ENCODE measurements around the gene NXF1.
A peak's percentile ranks its signal among the peaks of the same experiment; 100 is the strongest.

NXF1 gene

GRCh38 chr11:62817129-62817528, 11.9 kb upstream of the NXF1 start:
- peaks cover 3% of the 10 kb centered on the region for H3K36me3 ChIP-seq (ENCODE audit: control insufficient read depth, insufficient read depth, low read length)
- no peak for DNase-seq (ENCODE audit: extremely low read depth, insufficient read length)
- TF ChIP-seq, protein P1, sequence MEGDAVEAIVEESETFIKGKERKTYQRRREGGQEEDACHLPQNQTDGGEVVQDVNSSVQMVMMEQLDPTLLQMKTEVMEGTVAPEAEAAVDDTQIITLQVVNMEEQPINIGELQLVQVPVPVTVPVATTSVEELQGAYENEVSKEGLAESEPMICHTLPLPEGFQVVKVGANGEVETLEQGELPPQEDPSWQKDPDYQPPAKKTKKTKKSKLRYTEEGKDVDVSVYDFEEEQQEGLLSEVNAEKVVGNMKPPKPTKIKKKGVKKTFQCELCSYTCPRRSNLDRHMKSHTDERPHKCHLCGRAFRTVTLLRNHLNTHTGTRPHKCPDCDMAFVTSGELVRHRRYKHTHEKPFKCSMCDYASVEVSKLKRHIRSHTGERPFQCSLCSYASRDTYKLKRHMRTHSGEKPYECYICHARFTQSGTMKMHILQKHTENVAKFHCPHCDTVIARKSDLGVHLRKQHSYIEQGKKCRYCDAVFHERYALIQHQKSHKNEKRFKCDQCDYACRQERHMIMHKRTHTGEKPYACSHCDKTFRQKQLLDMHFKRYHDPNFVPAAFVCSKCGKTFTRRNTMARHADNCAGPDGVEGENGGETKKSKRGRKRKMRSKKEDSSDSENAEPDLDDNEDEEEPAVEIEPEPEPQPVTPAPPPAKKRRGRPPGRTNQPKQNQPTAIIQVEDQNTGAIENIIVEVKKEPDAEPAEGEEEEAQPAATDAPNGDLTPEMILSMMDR (IDR thresholded peaks at IDR 0.05; ENCODE audit: insufficient read depth, low read length, poor library complexity, severe bottlenecking), result no peak
- no peaks in the 10 kb centered on the region for H3K27me3 ChIP-seq (replicated peaks; ENCODE audit: control insufficient read depth, insufficient read depth, low read length)
- H3K4me3 ChIP-seq (replicated peaks; ENCODE audit: low read depth, low read length), result no peak overlapping the region

DNA sequence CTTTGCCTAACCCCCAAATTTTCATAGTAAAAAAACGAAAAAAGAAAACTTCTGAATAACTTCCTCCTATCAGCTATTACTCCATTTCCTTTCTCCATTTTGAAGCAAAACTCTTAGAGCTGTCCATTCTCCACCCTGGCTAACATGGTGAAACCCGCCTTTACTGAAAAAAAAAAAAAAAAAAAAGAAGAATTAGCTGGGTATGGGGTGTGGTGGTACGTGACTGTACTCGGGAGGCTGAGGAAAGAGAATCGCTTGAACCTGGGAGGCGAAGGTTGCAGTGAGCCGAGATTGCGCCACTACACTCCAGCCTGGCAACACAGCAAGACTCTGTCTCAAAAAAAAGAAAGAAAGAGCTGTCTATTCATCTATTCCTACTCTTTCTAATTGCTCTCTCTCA, 11.3 kb upstream of the NXF1 start:
- Histone ChIP-seq H3K36me3 (ENCODE audit: control insufficient read depth, insufficient read depth, low read length) (peaks cover 3% of the 10 kb centered on the region), H3K4me3 (replicated peaks; ENCODE audit: low read depth, low read length) (no peak overlapping the region), H3K27me3 (replicated peaks; ENCODE audit: control insufficient read depth, insufficient read depth, low read length) (no peaks in the 10 kb centered on the region)
- TF ChIP-seq, protein P1 (IDR thresholded peaks at IDR 0.05; ENCODE audit: insufficient read depth, low read length, poor library complexity, severe bottlenecking), result no peak
- DNase-seq (ENCODE audit: extremely low read depth, insufficient read length), result no peak

DNA sequence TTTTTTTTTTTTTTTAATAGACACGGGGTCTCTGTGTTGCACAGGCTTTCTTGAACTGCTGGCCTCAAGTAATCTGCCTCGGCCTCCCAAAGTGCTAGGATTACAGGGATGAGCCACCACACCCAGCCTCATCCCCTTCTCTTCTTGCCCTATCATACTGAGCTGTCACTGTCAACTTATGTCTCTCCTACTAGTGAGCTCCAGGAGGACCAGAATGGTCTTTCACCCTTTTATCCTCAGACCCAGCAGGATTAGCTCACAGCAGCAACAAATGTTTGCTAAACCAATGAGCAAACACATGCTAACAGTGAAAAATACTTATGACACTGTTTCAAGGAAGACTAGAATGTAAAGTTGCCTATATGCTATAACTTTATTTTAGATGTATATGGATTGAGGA, 6.4 kb upstream of the NXF1 start:
- H3K36me3 ChIP-seq (ENCODE audit: control insufficient read depth, insufficient read depth, low read length), result peaks cover 1% of the 10 kb centered on the region; the same call in 1 of the 2 replicates
- no peak overlapping the region for H3K4me3 ChIP-seq (replicated peaks; ENCODE audit: low read depth, low read length)
- TF ChIP-seq, protein P1 (IDR thresholded peaks at IDR 0.05; ENCODE audit: insufficient read depth, low read length, poor library complexity, severe bottlenecking), result no peak
- H3K27me3 ChIP-seq (replicated peaks; ENCODE audit: control insufficient read depth, insufficient read depth, low read length), result no peaks in the 10 kb centered on the region
- DNase-seq (ENCODE audit: extremely low read depth, insufficient read length), result no peak

GRCh38 chr11:62810748-62811147, 5.5 kb upstream of the NXF1 start:
- H3K36me3 ChIP-seq (ENCODE audit: control insufficient read depth, insufficient read depth, low read length), result no peaks in the 10 kb centered on the region; the same call in 1 of the 2 replicates
- H3K4me3 ChIP-seq (replicated peaks; ENCODE audit: low read depth, low read length), result no peak overlapping the region
- TF ChIP-seq, protein P1 (IDR thresholded peaks at IDR 0.05; ENCODE audit: insufficient read depth, low read length, poor library complexity, severe bottlenecking), result no peak
- no peak for DNase-seq (ENCODE audit: extremely low read depth, insufficient read length)
- H3K27me3 ChIP-seq (replicated peaks; ENCODE audit: control insufficient read depth, insufficient read depth, low read length), result no peaks in the 10 kb centered on the region

DNA sequence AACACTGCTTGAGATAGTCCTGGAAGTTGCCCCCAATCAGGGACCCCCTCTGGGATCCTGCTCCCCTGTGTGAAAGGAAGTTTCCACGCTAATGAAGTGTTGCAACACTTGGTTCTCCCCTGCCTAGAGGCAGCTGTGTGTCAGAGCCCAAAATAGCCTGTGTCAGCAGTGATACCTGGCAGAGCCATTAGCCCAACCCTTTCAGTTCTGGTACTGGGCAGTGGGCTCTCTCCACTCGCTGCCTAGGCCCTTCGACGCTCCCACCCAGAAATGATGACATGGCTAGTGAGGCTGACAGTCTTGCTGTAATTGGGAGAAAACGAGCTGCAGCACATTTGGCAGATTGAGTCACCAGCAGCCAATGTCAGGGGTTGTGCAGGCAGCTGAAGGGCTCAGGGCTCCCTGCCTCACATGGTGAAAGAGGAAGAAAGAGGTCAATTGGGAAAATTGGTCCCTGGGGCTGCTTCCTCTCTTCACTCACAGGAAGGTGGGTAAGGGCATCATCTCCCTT, 1.4 kb upstream of the NXF1 start:
- TF ChIP-seq, protein P1 (IDR thresholded peaks at IDR 0.05; ENCODE audit: insufficient read depth, low read length, poor library complexity, severe bottlenecking), result no peak
- peak overlapping the region; percentile 78 for H3K4me3 ChIP-seq (replicated peaks; ENCODE audit: low read depth, low read length)
- H3K27me3 ChIP-seq (replicated peaks; ENCODE audit: control insufficient read depth, insufficient read depth, low read length), result no peaks in the 10 kb centered on the region
- DNase-seq (ENCODE audit: extremely low read depth, insufficient read length), result no peak
- H3K36me3 ChIP-seq (ENCODE audit: control insufficient read depth, insufficient read depth, low read length), result peaks cover 6% of the 10 kb centered on the region

- TF ChIP-seq, protein P1 (IDR thresholded peaks at IDR 0.05; ENCODE audit: insufficient read depth, low read length, poor library complexity, severe bottlenecking), result no peak
- no peak for DNase-seq (ENCODE audit: extremely low read depth, insufficient read length)
- H3K27me3 ChIP-seq (replicated peaks; ENCODE audit: control insufficient read depth, insufficient read depth, low read length), result no peaks in the 10 kb centered on the region
- peak overlapping the region; percentile 78 for H3K4me3 ChIP-seq (replicated peaks; ENCODE audit: low read depth, low read length)
- H3K36me3 ChIP-seq (ENCODE audit: control insufficient read depth, insufficient read depth, low read length), result peaks cover 13% of the 10 kb centered on the region
These were observed 761 bp upstream of the NXF1 start for GRCh38 chr11:62805961-62806441.

All from GM06990 (cell line).